CD4-positive, alpha-beta T cell treated with Interferon gamma for 1 hour (primary cell): ENCODE data around the gene CNN2.

Experiments
- DNase-seq: peaks from one replicate; pipeline ENCODE4 v3.0.0-alpha.2; 2020

The CNN2 gene

GRCh38 chr19:1084024-1084868, 57.8 kb downstream of the CNN2 start:
- no peak for DNase-seq

- no peak for DNase-seq
Measured at GRCh38 chr19:1085053-1085658, 58.7 kb downstream of the CNN2 start.

GRCh38 chr19:1085676-1086442, 59.5 kb downstream of the CNN2 start:
- no peak for DNase-seq

- no peak for DNase-seq
Measured at GRCh38 chr19:1086613-1087012, 60.2 kb downstream of the CNN2 start.

- peak; percentile 70 for DNase-seq
Measured at GRCh38 chr19:1087813-1088415, 61.5 kb downstream of the CNN2 start.

GRCh38 chr19:1088416-1089010, 62.1 kb downstream of the CNN2 start:
- no peak for DNase-seq
